CD4-positive, alpha-beta T cell treated with Interleukin-4 for 1 hour (primary cell): ENCODE measurements around the gene VIPR2.
"Not testable (repeated sequence)": the region's sequence is repeated elsewhere in the genome, so short reads cannot be mapped to it uniquely, and the experiment has no call there.

ENCODE experiments used
- DNase-seq, 2 donors: peaks; one replicate each; pipeline ENCODE4 v3.0.0-alpha.2; 2020 to 2022

VIPR2 gene

DNA sequence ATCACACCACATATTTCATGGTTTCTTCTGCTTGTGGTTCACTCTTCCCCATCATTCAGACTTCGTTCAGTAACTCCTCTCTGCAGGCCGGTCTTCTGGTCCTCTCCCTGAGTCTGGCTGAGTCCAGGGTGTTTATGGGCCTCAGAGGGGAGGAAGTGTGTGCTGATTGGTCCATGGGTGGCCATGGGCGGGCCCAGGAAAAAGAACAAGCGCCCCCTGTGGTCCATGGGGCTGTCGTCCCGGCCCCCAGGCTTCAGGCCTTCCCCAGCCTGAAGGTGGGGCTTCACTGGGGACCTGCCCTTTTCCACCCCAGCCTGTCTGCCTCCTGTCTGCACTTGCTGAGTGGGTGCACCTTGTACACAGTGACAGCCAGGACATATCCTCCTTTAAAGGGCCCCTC, 123.7 kb downstream of the VIPR2 start:
- no peak for DNase-seq

DNA sequence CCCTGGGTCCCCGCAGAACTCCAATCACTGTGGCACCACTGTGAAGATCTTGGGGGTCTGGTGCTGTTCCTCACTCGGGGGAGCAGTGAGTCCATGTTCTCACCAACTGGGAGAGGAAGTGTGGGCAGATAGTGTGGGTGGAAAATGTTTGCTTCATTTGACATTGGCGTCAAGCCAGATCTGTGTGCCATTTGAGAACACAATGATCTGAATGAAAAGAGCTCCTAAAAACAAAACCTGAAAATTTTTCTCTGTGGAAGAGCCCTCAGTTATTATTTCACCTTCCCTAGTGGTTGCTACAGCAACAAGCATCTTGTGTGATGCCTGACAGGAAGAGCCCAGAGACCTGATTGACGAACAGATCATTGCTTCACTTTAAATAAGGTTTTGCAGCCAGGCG, 125.6 kb downstream of the VIPR2 start:
- no peak for DNase-seq

DNA sequence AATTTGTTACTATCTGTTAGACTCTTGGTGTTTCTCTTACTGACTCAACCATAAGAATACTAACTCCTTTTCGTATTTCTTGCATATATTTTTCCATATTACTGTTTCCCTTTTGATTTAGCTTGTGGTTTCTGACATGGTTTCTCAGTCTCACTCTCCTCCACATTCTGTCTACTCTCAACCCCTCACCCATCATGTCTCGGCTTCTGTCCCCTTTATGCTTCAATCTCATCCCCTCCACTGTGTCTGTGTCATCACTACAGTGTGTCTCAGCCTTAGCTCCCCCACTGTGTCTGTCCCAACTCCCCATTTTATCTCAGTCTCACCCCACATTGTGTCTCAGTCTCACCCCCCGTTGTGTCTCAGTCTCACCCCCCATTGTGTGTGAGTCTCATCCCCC, 126.9 kb downstream of the VIPR2 start:
- no peak for DNase-seq

DNA sequence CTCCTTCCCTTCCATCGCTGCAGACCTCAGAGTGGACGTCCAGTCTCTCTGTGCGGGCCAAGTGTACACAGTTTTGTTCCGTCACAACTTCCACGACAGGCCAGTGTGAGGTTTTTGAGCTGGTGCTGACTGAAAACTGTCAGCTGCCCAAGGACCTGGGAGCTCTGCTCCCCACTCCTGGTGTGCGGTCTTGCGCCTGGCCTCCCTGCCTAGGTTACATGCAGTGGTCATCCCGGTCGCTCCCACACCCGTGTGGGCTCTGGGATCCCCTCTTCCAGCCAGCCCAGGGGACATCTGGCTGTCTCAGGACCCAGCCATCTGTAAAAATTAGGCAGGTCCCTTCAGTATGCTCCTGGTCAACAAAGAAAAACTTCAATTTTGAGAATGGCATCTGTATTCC, 127.5 kb downstream of the VIPR2 start:
- DNase-seq, result no peak

DNA sequence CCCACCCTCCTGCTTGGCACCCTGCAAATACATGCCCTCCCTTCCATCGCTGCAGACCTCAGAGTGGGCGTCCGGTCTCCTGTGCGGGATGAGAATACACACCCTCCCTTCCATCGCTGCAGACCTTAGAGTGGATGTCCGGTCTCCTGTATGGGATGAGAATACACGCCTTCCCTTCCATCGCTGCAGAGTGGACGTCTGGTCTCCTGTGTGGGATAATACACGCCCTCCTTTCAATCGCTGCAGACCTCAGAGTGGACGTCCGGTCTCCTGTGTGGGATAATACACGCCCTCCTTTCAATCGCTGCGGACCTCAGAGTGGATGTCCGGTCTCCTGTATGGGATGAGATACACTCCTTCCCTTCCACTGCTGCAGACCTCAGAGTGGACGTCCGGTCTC, 128.1 kb downstream of the VIPR2 start:
- no peak for DNase-seq

DNA sequence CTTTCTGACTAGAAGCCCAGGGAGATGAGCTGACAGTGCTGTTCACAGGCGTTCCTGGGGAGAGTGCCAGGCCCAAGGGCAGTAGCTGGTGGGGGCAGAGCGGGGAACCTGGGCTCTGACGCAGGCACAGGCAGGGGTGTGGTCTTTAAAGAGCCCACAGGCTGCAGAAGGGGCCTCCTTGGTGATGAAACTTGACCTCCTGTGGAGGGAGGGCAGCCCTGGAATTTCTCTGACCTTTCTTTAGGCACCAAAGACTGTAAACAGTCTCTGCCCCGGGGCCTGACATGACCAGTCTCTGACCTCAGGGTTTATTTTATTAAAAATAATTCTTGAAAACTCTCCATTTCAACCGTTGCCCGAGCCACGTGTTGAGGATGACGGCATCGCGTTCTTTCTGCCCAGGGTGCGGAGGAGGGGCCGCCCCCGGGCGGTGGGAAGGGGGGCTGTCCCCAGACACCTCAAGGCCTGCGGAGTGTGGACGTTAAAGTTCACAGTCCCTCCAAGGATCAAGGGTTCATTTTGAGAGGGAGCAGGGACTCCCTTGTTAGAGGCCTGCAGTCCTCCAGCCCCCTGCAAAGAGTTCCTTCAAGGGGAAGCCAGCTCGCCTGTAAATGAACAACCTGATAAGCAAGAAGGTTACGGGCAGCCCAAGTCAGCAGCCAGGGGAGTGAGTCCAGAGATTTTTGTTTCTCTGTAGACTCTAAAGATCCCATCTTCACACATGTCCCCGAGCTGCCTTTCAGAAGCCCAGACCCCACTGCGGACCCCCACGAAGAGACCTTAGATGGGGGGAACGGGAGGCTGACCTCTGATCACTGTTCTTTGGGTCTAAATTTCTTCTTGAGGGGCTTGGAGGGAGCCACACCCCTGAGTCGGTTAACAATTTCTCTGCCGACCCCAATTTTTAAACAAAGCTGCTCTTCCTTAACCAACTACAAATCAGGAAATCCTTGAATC, 128.9 kb downstream of the VIPR2 start:
- DNase-seq, result no peak

DNA sequence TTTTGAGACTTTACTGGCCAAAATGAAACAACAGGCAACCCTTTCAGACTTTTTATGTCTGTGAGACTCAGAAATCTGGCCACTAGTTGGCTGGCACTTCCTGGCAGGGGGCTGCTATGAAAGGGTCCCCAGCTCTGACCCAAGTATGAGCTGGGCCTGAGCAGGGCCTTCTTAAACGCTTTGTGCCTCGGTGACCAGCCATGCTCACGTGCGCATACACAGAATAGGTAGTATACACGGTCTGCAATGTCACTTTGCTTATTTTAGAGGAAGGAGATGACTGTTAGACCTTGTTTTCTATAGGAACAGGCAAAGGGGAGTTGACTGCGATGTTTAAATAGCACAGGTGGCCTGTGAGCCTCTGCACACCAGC, 129.6 kb downstream of the VIPR2 start:
- no peak for DNase-seq

DNA sequence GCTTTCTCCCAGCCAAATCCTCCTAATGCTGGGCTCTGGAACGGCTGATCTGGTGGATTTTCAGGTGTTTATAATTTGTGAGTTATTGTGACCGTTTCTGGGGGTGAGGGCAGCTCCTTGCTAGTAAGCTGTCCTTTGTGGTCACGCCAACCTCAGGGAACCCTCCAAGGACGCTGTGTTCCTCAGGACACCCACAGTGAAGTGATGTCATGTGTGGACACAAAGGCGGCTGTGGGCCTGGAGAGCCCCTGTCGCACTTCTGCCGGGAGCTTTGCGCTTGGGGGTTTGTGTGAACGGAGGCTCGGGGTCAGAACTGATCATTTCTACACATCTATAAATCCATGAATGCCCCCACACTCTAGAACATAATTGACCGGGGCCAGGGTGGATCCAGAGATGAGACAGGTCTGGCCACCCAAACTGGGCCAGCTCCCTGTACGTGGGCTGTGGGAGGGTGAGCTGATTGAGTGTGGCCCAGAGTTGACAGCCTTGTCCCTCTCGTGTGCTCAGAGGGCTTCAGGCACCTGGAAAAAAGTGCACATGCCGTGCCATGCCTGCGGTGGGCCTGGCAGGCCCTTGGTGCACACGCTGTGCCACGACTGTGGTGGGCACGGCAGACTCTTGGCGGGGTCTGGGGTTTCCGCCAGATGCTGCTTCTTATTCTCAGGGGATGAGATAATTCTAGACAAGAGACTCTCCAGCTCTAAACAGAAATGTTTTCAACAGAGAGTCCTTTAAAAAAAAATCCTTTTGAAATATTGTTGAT, 130.2 kb downstream of the VIPR2 start:
- no peak for DNase-seq

DNA sequence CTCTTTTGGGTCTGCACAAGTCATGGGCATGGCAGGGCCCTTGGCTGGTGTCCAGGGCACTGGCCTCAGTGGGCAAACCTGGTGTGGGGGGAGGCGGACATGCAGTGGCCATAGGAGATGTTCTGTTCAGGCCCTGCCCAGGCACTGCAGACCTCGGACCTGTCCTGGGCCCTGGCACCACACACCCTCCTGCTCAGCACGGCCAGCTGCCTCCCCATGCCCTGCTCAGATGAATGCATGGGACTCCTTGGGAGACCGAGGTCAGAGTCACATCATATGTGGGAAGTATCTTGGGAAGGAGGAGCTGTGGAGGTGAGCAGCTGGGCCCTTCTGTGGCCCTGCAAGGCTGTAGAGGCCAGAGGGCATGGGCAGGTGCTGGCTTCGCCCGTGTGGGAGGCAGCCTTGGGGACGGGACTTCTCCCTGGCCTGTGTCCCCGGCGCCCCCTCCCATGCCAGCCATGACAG, 130.8 kb downstream of the VIPR2 start:
- DNase-seq, result no peak

DNA sequence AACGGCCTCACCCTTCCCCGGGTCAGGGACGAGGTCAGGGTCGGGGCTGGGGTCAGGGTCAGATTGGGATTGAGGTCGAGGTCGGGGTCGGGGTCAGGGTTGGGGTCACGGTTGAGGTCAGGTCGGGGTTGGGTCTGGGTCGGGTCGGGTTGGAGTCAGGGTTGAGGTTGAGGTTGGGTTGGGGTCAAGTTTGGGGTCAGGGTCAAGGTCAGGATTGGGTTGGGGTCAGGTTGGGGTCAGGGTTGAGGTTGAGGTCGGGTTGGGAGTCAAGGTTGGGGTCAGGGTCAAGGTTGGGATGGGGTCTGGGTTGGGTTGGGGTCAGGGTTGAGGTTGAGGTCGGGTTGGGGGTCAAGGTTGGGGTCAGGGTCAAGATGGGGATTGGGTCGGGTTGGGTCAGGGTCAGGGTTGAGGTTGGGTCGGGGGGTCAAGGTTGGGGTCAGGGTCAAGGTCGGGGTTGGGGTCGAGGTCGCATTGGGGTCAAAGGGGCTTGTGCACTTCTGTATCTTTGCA, 131.4 kb downstream of the VIPR2 start:
- no peak for DNase-seq

DNA sequence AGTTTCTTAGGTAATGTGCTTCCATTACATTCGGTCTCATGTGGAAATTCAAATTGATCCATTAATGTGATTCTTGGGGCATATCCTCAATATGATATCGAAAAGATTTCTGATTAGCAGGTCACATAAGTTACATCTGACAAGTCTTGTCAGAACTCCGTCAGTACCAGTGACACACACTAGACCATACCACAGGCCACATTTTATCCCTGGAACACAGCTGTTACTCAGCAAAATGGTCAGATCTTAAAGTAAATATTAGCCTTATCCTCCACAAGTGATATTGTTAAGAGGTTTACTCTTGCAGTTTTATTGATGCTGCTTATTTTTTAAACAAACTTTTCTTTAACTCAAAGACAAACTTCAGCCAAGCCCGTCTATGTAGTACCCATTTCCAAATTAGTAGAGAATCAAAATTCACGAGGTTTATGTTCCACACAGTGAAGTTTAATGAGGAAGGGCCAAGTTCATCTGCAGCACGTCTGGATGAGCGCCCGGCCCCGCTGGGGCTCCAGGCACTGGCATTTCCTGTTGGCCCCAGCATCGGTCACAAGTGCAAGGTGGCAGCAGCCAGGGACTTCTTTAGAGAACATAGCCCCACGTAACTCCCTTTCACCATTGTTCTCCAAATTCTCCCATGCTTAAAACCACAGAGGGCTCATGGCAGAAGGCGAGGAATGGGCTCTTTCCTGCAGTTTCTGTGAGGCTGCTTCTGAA, 132.2 kb downstream of the VIPR2 start:
- no peak for DNase-seq

DNA sequence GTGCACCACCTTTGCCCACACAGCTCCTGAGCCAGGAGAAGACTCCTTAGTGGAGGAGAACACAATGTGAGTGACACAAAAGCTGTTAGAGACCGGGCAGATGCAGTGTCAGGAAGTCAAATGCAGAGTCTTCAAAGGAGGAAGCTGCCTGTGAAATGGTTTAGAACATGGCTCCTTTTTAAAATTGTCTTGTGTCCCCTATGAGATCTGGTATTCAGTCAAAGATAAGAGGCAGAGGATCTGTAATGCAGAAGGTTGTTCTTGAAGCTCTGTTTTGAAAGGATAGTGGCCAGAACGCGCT, 133.0 kb downstream of the VIPR2 start:
- DNase-seq, result no peak

DNA sequence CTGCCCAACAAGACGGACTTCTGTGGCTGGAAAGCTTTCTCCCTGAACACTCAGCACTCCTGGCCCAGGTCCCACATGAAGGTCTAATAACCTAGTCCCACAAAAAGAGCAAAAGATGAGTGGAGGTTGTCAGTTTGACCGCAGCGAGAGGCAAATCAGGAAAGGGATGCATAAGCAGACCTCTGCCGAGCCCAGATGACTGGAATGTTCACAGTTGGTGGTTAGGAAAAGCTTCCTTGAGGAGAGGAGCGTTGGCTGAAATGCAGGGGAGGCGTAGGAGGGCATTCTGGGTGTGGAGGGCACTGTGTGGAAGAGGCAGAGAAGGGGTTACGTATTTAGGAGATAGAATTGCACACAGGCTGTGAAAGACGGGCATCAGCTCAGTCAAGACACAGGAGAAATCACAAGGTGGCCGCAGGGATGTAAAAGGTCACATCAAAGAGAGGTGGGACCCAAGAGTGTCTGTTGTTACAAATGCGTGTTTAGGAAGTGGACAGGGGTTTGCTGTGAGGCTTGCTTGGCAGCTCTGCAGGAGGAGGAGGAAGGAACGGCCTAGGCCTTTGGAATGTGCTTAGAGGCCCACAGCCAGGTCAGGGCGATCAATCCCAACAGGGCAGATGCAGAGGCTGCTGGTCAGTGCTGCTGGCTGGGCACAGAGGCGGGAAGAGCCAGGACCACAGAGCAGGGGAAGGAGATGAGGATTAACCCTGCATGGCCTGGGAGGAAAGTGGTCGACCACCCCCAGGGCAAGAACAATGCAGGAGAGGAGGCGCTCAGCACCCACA, 133.5 kb downstream of the VIPR2 start:
- no peak for DNase-seq

DNA sequence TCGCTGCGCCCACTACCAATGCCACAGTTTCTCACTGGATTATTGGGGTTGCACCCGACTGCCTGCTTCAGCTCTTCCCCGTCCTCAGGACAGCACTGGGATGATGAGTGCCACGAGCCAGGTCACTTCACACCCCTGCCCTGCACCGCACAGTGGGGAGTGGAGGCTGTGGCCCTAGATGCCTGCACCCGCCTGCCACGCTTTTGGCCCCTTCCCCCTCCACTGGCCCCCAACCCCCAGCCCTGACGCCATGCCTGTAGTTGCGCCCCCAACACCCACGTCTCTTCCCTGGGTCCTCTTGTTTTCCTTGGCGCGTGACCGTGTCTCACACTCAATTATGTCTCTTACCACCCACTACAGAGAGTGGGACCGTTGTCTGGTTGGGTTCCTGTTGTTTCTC, 134.3 kb downstream of the VIPR2 start:
- no peak for DNase-seq

DNA sequence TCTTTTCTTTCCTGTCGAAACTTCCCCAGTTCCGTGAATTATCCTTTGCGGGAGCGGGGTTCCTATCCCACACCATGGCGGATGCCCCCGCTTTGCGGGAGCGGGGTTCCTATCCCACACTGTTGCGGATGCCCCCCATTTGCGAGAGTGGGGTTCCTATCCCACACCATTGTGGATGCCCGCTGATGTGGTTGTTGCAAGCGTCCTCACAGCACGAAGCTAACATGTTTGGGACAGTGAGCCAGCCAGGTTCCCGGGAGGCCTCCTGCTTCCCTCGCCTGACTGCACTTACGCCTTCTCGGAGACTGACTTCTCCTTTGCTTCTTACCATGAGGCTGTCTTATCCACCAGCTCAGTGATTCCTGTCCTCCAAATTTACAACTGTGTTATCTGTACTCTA, 134.7 kb downstream of the VIPR2 start:
- no peak for DNase-seq

DNA sequence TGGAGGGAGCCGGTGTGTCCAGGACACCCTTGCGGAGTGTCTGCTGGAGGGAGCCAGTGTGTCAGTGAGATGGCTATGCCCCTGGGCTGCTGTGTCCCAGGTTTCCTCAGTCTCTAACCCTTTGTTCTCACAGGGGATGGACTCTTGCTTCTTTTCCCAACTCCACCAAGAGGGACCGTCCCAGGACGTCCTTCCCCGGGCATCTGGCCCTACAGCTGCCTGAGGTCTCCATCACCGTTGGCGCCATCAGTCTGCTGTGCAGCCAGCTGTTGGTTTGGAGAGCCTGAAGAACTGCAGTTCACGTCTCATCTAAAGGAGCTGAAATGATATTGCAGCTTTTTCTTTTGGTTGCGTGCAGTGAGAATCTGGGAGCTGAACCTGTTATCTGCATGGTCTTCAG, 136.2 kb downstream of the VIPR2 start:
- DNase-seq, result no peak

DNA sequence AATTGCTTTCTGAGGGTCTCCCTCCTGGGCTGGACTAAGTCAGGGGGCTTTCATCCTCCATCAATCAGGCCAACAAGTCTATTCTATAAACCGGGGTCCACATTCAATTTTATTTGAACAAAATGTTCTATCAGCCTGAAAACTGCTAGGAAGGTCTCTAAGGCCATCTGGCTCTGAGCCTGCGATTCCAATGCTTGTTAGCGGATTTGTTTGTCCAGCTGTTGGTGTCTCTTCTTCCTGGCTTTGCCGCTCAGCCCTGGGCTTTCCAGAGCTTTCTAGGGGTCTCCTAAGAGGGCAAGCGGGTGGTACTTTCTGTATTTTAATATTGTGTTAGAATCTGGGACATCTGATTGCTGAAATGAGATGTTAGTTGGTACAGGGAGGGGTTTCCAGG, 136.7 kb downstream of the VIPR2 start:
- DNase-seq, result no peak

DNA sequence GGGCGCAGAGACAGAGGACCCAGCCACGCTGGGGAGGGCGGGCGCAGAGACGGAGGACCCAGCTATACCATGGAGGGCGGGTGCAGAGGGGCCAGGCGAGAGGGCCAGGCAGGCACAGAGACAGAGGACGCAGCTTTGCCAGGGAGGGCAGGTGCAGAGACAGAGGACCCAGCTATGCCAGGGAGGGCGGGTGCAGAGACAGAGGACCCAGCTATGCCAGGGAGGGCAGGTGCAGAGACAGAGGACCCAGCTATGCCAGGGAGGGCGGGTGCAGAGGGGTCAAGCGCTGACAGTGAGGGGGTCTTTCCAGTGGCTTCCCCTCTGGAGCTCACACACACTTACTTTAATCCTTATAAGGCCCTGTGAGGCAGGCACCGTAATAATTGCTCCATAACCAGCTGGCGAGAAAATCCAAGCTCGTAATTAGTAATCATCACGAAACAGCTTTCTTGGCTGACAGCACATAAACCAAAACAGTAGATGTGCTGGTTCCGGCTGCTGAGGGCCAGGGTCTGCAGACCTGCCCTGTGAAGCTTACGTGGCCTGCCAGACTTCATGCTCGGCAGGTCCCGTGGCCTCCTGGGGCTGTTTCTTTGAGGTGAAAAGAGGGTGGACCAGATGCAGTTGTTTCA, 137.2 kb downstream of the VIPR2 start:
- DNase-seq, result no peak

DNA sequence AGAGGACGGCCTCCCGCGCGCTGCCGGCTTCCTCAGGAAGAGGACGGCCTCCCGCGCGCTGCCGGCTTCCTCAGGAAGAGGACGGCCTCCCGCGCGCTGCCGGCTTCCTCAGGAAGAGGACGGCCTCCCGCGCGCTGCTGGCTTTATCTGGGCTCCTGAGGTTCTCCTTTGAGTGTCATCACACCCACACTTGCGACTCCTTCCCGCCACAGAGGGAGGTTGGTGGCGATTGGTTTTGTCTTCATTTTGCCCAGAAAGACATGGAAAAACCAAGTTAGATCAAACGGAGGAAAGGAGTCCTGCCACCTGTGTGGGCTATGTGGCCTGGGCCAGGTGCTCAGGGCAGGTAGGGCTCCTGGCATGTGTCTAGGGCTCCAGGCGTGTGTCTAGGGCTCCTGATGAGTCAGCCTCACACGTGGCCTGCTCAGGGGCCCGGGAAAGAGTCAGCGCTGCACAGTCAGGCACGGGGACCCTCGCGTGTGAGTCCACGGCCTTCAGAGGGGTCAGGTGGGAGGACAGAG, 138.0 kb downstream of the VIPR2 start:
- DNase-seq, result no peak

DNA sequence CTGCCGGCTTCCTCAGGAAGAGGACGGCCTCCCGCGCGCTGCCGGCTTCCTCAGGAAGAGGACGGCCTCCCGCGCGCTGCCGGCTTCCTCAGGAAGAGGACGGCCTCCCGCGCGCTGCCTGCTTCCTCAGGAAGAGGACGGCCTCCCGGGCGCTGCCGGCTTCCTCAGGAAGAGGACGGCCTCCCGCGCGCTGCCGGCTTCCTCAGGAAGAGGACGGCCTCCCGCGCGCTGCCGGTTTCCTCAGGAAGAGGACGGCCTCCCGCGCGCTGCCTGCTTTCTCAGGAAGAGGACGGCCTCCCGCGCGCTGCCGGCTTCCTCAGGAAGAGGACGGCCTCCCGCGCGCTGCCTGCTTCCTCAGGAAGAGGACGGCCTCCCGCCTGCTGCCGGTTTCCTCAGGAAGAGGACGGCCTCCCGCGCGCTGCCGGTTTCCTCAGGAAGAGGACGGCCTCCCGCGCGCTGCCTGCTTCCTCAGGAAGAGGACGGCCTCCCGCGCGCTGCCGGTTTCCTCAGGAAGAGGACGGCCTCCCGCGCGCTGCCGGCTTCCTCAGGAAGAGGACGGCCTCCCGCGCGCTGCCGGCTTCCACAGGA, 138.6 kb downstream of the VIPR2 start:
- not testable (repeated sequence) for DNase-seq

DNA sequence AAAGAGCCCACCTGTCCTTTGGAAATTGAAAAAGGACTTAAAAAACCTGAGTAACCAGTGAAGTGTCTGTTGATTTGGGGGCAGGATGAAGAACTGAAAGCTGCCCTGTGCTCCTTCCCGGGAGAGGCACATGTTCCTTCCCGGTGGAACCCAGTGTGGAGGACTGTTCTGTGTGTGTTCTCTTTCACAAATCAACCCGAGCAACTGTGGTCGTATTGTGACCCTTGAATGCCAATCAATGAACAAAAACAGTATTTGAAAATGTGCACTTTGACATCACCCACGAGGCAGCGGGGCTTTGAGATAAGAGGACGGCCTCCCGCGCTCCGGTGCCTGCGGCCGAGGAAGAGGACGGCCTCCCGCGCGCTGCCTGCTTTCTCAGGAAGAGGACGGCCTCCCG, 139.0 kb downstream of the VIPR2 start:
- DNase-seq, result no peak

DNA sequence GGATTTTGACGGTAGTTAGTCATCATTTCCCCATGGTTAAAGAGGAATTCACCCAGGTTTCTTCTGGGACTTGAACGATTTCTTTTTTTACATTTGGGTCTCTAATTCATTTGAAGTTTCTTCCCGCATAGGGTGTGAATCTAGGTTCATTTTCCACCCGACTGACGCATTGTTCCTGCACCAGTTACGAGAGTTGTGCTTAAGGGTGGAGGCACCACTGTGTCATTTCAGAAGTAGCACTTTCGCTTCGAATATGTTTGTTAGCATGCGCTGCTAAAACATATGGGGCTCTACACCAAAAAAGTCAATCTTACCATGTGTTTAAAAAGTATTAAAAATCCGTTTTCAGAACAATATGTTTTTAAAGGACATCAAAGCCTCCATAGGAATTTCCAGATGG, 140.3 kb downstream of the VIPR2 start:
- no peak for DNase-seq
